ENCODE measurements around the gene PLXNA4.

DNA sequence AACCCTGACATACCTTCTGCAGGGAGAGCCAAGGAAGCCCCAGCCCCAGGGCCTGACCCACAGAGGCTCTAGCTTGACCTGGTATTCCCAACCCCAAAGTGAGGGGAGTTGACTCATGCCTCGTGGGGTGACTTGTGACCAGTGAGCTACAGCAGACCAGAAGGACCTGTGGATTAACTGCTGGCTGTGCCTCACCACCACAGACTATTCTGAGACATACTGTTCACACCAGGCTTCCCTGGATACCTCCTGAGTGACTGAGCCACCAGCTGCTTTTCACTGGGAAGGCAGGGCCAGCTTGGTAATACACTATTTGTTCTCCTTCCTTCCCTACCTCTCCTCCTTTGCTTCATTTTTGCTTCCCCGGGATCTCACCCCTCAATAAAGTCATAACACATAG, 7.3 kb downstream of the PLXNA4 start:
- TF ChIP-seq CTCF (IDR thresholded peaks at IDR 0.05), result no peak
- TF ChIP-seq POLR2A (IDR thresholded peaks at IDR 0.05), result no peak
